Suprapubic skin (tissue), 2 donors: ENCODE results near the gene TCHH.

ENCODE experiments used
- EP300 ChIP-seq: sonication (generic); formaldehyde crosslinking; IDR thresholded peaks from one replicate; pipeline ENCODE4 v1.6.1; 2017; ENCODE audit warnings: antibody characterized with exemption
- POLR2A ChIP-seq, 2 donors: fragments of 450-650 bp; IDR thresholded peaks; one replicate each; pipeline ENCODE4 v1.6.1; 2017; ENCODE audit warnings: antibody characterized with exemption in 2 of 2, mild to moderate bottlenecking in 2 of 2, moderate library complexity in 2 of 2

DNA sequence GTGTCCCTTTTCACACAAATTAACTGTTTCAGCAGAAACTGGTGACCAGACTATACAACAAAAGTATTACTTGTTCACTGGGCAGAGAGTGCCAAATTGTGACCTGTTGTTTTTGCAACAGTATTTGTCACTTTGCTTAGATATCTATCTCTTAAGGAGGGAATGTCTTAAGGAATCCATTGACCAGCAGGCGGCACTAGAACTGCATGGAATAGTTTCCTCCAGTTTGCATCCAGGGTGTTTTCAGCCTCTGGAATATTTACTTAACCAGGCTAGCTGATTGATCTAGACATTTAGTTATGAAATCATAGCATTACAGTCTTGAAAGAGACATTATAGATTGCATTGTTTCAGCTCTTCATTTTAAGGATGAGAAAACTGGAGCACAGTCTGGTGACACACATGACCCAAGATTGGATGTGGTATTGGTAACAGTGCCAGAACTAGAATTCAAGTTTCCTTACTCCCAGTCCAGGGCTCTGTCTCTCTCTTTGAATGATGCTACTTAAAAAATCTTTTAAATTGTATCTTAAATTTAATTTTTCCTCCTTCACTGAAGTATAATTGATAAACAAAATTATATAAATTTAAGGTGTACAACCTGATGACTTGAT is 26.8 kb upstream of the TCHH start:
- no peak for TF ChIP-seq POLR2A (IDR thresholded peaks at IDR 0.05)
- TF ChIP-seq EP300, result no peak
